Suppressor macrophage (primary cell): ENCODE results near the gene ZFAND2B.

Experiments used
- DNase-seq, 4 experiments: peaks; one replicate each; pipeline ENCODE4 v3.0.0-alpha.2; 2020 to 2022

The ZFAND2B gene

GRCh38 chr2:219204425-219205164 lies 2.0 kb upstream of the ZFAND2B start:
- no peak for DNase-seq

GRCh38 chr2:219205165-219205538 lies 1.4 kb upstream of the ZFAND2B start:
- no peak for DNase-seq

- no peak for DNase-seq
Observed at GRCh38 chr2:219205981-219206327, 628 bp upstream of the ZFAND2B start.

- no peak for DNase-seq
Observed at GRCh38 chr2:219207134-219207883, 727 bp downstream of the ZFAND2B start.

GRCh38 chr2:219207884-219208740 lies 1.5 kb downstream of the ZFAND2B start:
- DNase-seq, result peak; percentile 10 to 55 (median 36)

GRCh38 chr2:219209236-219210195 lies 2.9 kb downstream of the ZFAND2B start:
- DNase-seq, result no peak

GRCh38 chr2:219210196-219210885 lies 3.8 kb downstream of the ZFAND2B start:
- DNase-seq, result no peak

- no peak for DNase-seq
Observed at GRCh38 chr2:219210886-219211362, 4.3 kb downstream of the ZFAND2B start.

- no peak for DNase-seq
Observed at GRCh38 chr2:219213026-219213415, 6.4 kb downstream of the ZFAND2B start.

- no peak for DNase-seq
Observed at GRCh38 chr2:219213486-219214071, 7.0 kb downstream of the ZFAND2B start.

- DNase-seq, result no peak
Observed at GRCh38 chr2:219214141-219214540, 7.6 kb downstream of the ZFAND2B start.

GRCh38 chr2:219214786-219215185 lies 8.2 kb downstream of the ZFAND2B start:
- no peak for DNase-seq

GRCh38 chr2:219215871-219216534 lies 9.4 kb downstream of the ZFAND2B start:
- DNase-seq, result no peak

GRCh38 chr2:219216535-219216915 lies 9.9 kb downstream of the ZFAND2B start:
- no peak for DNase-seq

- peak; percentile 46 to 76 (median 64) for DNase-seq
Observed at GRCh38 chr2:219218217-219218731, 11.7 kb downstream of the ZFAND2B start.

- DNase-seq, result peak; percentile 59 to 84 (median 75)
Observed at GRCh38 chr2:219218732-219219701, 12.4 kb downstream of the ZFAND2B start, which contains the start of gene ABCB6. Gene ABCB6, minus strand, starts transcription at chr2:219218958. Its CDS starts 285 bp downstream, at chr2:219218673.

GRCh38 chr2:219219784-219220532 lies 13.4 kb downstream of the ZFAND2B start:
- no peak for DNase-seq
